GM12878 (cell line): ENCODE results near the gene MGAT1. TPM values are rescaled to one million over a fixed set of nuclear protein-coding genes. Genes with fewer than 3 reads are reported as not detected.

Experiments
- ATAC-seq: fragments of 200-7000 bp; cut with Tn5 transposase; 3 replicates; pipeline ENCODE4 v1.9.1; 2020; ENCODE audit warnings: mild to moderate bottlenecking, moderate library complexity
- BruUV-seq: library from RNA; stranded (reverse); fragments of 400-500 nt; replicated peaks from 2 replicates; lab custom pipeline; 2021; lab: Mats Ljungman, UMichigan
- CTCF ChIA-PET: fragments of 300-600 bp; sonication (Branson Sonifier 250); formaldehyde crosslinking; extraction: SDS; loops from one replicate; lab custom pipeline; 2021; ENCODE audit warnings: inconsistent platforms; lab: Yijun Ruan, JAX
- POLR2A ChIA-PET: fragments of 350-600 bp; formaldehyde crosslinking; extraction: SDS; loops from one replicate; lab custom pipeline; 2021; ENCODE audit warnings: inconsistent platforms; lab: Charles Lee
- RAD21 ChIA-PET: fragments of 300-600 bp; sonication (Branson Sonifier 250); formaldehyde crosslinking; loops from one replicate; lab custom pipeline; 2023; ENCODE audit warnings: antibody characterized with exemption; ENCODE audit not compliant: unreplicated experiment; lab: Charles Lee
- SMC1A ChIA-PET: fragments of 300-600 bp; sonication (Branson Sonifier 250); formaldehyde crosslinking; loops from one replicate; lab custom pipeline; 2023; ENCODE audit not compliant: unreplicated experiment, uncharacterized antibody; lab: Charles Lee
- DNase-seq: peaks from one replicate; pipeline ENCODE4 v3.0.0-alpha.2; 2011; ENCODE audit warnings: low read depth, low spot score
- FAIRE-seq: peaks from 3 replicates; lab custom pipeline; 2011; peaks lifted over from hg19 to GRCh38; lab: Jason Lieb, UNC
- H2AFZ ChIP-seq: 2 replicates; pipeline ENCODE4 v1.6.0; 2011; ENCODE audit warnings: low read depth, low read length, control low read depth; ENCODE audit not compliant: control insufficient read depth
- H3K27ac ChIP-seq: 2 replicates; pipeline ENCODE4 v1.5.1; 2011; ENCODE audit warnings: control low read depth; ENCODE audit not compliant: control insufficient read depth, insufficient read depth
- H3K27me3 ChIP-seq, 2 experiments: replicated peaks in 1 of 2; 2 replicates each; pipeline versions ENCODE4 v1.6.0 to v1.6.1; 2011; ENCODE audit warnings: low read length in 1 of 2; ENCODE audit not compliant: control insufficient read depth in 2 of 2, insufficient read depth in 2 of 2
- H3K36me3 ChIP-seq, 2 experiments: 2 replicates each; pipeline ENCODE4 v1.5.1; 2011; ENCODE audit warnings: low read length in 1 of 2; ENCODE audit not compliant: control insufficient read depth in 2 of 2, insufficient read depth in 2 of 2
- H3K4me1 ChIP-seq: 2 replicates; pipeline ENCODE4 v1.6.1; 2011; ENCODE audit warnings: mild to moderate bottlenecking, low read length, moderate library complexity, mixed read lengths; ENCODE audit not compliant: control insufficient read depth, insufficient read depth
- H3K4me2 ChIP-seq: 2 replicates; pipeline ENCODE4 v1.6.0; 2011; ENCODE audit warnings: control low read depth; ENCODE audit not compliant: control insufficient read depth, insufficient read depth
- H3K4me3 ChIP-seq: fragments of 200-600 bp; sonication (generic); 2 replicates; pipeline ENCODE4 v1.5.1; 2016
- H3K79me2 ChIP-seq: 2 replicates; pipeline ENCODE4 v1.6.0; 2011; ENCODE audit warnings: low read length; ENCODE audit not compliant: control insufficient read depth, insufficient read depth
- H3K9ac ChIP-seq: 2 replicates; pipeline ENCODE4 v1.8.0; 2011; ENCODE audit warnings: low read length, control low read depth, mixed read lengths; ENCODE audit not compliant: control insufficient read depth, insufficient read depth
- H3K9me3 ChIP-seq: replicated peaks from 3 replicates; pipeline ENCODE4 v1.5.1; 2011; ENCODE audit warnings: mild to moderate bottlenecking, low read length; ENCODE audit not compliant: control insufficient read depth, insufficient read depth
- H4K20me1 ChIP-seq: 2 replicates; pipeline ENCODE4 v1.6.0; 2011; ENCODE audit not compliant: control insufficient read depth, insufficient read depth
- HSF1 ChIP-seq: fragments of 150-350 bp; IDR thresholded peaks from 2 replicates; pipeline ENCODE4 v1.6.1; 2014; ENCODE audit warnings: mild to moderate bottlenecking, low read depth, low read length
- MAX ChIP-seq: IDR thresholded peaks from 2 replicates; pipeline ENCODE4 v1.6.1; 2012; ENCODE audit warnings: low read depth, low read length, improper control_type of control experiment
- NFYA ChIP-seq: IDR thresholded peaks from 2 replicates; pipeline ENCODE4 v1.6.1; 2011; ENCODE audit warnings: low read depth, mild to moderate bottlenecking, low read length, improper control_type of control experiment, borderline replicate concordance
- SRF ChIP-seq, 2 experiments: IDR thresholded peaks; 2 replicates each; pipeline ENCODE4 v1.6.1; 2011; ENCODE audit warnings: low read depth in 2 of 2, low read length in 2 of 2, mild to moderate bottlenecking in 1 of 2, moderate library complexity in 1 of 2
- YBX1 ChIP-seq: fragments of 450-650 bp; IDR thresholded peaks from 2 replicates; pipeline ENCODE4 v1.6.1; 2016; ENCODE audit warnings: antibody characterized with exemption
- WGBS: methylation state at CpG from one replicate; pipeline ENCODE4 v1.1.6; 2016; ENCODE audit warnings: low lambda C conversion rate; ENCODE audit not compliant: insufficient replicate concordance, insufficient coverage; ENCODE audit errors: missing lambda C conversion rate; 5-methylcytosine and 5-hydroxymethylcytosine counted together
- in situ Hi-C: fragments of 300-500 bp; cut with MboI; formaldehyde crosslinking; loops from 9 replicates; pipeline ENCODE4 v1.14.3; 2018; ENCODE audit warnings: mixed read lengths
- intact Hi-C: fragments of 100-400 bp; cut with micrococcal nuclease; formaldehyde crosslinking; loops from one replicate; pipeline ENCODE4 v1.14.2; 2022; ENCODE audit not compliant: unreplicated experiment
- polyA plus RNA-seq, 11 experiments: library from polyadenylated mRNA; depleted of rRNA in 4 of 11; unstranded in 6 of 11; stranded (reverse) in 5 of 11; fragments of >200 nt; fragmentation: Nextera tagmentation in 4 of 11; fragmentation: Illumina TruSeq in 1 of 11; extraction: Ambion mirVana in 4 of 11; extraction: Trizol in 1 of 11; gene quantifications; 1 replicate in 1 of 11; 2 replicates in 10 of 11; pipeline versions ENCODE4 v1.2.1 to v1.2.3, GENCODE V29; 2011 to 2016; ENCODE audit warnings: inconsistent platforms in 2 of 11, missing spikeins in 2 of 11, low read depth in 1 of 11
- total RNA-seq, 4 experiments: library from RNA; depleted of rRNA in 3 of 4; stranded (reverse); fragments of >200 nt in 3 of 4; fragmentation: Illumina TruSeq in 1 of 4; extraction: Trizol in 1 of 4; gene quantifications; 2 replicates each; pipeline versions ENCODE4 v1.2.1 to v1.2.3, GENCODE V29; 2013 to 2021

Gene MGAT1
- total and polyA plus RNA-seq, 10 of the 15 experiments (the other 5 are each of a cell fraction or from before 2014, with no cell fraction given) = 3.1 to 88.4 (median 62.7) TPM

GRCh38 chr5:180790524-180790923 lies 12.1 kb downstream of the MGAT1 start:
- H3K4me3 ChIP-seq = no peak overlapping the region
- no peak for FAIRE-seq
- ChIA-PET CTCF (interaction anchor here (2.5 kb wide), 1 partner anchor 11 kb away, joined by 8 read pairs; no protein-coding TSS in a partner anchor), SMC1A (interaction anchor here (0.7 kb wide), 1 partner anchor 401 kb away, joined by 3 read pairs; no protein-coding TSS in a partner anchor), RAD21 (no interaction called here), POLR2A (no interaction called here)
- BruUV-seq = no TSS peak
- H3K36me3 ChIP-seq = peaks cover 15 to 37% of the 10 kb centered on the region in 2 experiments
- no peaks in the 10 kb centered on the region for H3K4me1 ChIP-seq
- H3K27me3 ChIP-seq = no peaks in the 10 kb centered on the region
- no peak for ATAC-seq
- no peaks in the 10 kb centered on the region for H3K9me3 ChIP-seq
- peaks cover 4% of the 10 kb centered on the region for H4K20me1 ChIP-seq
- no peak overlapping the region for H3K9ac ChIP-seq
- no peak overlapping the region for H3K27ac ChIP-seq
- intact Hi-C loops (no loop called here), in situ Hi-C loops (no loop called here)
- no peak overlapping the region for H3K4me2 ChIP-seq
- H2AFZ ChIP-seq = no peak overlapping the region
- H3K79me2 ChIP-seq = peaks cover 22% of the 10 kb centered on the region
- TF ChIP-seq MAX (no peak), SRF (IDR thresholded peaks at IDR 0.05; ENCODE audit: low read depth in 2 of 2, low read length in 2 of 2) (no peak), NFYA (no peak), YBX1 (no peak), HSF1 (no peak)
- DNase-seq = no peak
- 76% methylated on average over 6 of the region's 6 CpGs for WGBS
